NB4 (cell line): ENCODE measurements around the gene ME2.

Experiments
- DNase-seq: peaks from one replicate; pipeline ENCODE4 v3.0.0; 2010; ENCODE audit warnings: low read depth
- H3K4me3 ChIP-seq: one replicate; pipeline ENCODE4 v1.5.1; 2011; ENCODE audit warnings: mild to moderate bottlenecking, low read depth, low read length, moderate library complexity
- CTCF ChIP-seq: IDR thresholded peaks from one replicate; pipeline ENCODE4 v1.5.1; 2012; ENCODE audit warnings: low read depth, low read length
- MYC ChIP-seq: IDR thresholded peaks from 2 replicates; pipeline ENCODE4 v1.6.1; 2011; ENCODE audit warnings: low read depth, low read length
- POLR2A ChIP-seq: IDR thresholded peaks from 2 replicates; pipeline ENCODE4 v1.6.1; 2011; ENCODE audit warnings: mild to moderate bottlenecking; ENCODE audit not compliant: insufficient read length; ENCODE audit errors: extremely low read depth
- TF ChIP-seq, protein P1 (sequence below): IDR thresholded peaks from 2 replicates; pipeline ENCODE4 v1.6.1; 2011; ENCODE audit warnings: low read depth, low read length

ME2 gene

DNA sequence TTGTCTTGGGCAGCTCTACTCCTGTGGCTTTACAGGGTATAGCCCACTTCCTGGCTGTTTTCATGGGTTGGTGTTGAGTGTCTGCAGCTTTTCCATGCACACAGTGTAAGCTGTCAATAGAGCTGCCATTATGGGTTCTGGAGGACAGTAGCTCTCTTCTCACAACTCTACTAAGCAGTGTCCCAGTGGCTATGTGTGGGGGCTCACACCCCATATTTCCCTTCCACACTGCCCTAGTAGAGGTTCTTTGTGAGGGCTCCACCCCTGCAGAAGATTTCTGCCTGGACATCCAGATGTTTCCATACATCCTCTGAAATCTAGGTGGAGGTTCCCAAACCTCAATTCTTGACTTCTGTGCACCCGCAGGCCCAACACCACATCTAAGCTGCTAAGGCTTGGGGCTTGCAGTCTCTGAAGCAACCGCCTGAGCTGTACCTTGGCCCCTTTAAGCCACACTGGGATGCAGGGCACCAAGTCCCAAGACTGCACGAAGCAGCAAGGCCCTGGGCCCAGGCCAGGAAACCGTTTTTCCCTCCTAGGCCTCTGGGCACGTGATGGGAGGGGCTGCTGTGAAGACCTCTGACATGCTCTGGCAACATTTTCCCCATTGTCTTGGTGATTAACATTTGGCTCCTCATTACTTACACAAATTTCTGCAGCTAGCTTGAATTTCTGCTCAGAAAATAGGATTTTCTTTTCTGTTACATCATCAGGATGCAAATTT is 98.3 kb downstream of the ME2 start:
- no peak for DNase-seq

DNA sequence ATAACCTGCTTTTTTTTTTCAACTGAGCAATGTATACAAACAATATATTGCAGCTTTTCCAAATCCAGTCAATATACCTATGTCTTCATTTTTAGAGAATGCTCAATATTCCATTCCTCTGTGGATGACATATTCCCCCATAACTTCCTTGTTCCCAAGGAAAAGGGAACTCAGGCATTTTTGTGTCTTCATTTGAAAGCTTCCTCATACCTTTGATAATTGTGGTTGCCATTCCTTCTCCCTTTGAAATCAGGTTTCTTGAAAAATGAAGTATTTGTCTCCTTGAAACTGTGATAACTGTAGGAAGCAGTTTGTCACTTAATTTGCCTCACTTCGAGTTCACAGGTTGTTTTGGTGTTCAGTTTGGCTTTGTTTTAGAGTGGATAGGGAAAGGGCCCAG is 102.5 kb downstream of the ME2 start:
- no peak for TF ChIP-seq MYC
- no peak for TF ChIP-seq POLR2A
- TF ChIP-seq, protein P1, sequence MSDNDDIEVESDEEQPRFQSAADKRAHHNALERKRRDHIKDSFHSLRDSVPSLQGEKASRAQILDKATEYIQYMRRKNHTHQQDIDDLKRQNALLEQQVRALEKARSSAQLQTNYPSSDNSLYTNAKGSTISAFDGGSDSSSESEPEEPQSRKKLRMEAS = no peak
- no peak for TF ChIP-seq CTCF
- H3K4me3 ChIP-seq = no peak overlapping the region
- no peak for DNase-seq

More for the DNA sequence above, 98.3 kb downstream of the ME2 start:
- no peak overlapping the region for H3K4me3 ChIP-seq
- TF ChIP-seq POLR2A = no peak
- TF ChIP-seq, protein P1 = no peak
- no peak for TF ChIP-seq MYC
- TF ChIP-seq CTCF = no peak

DNA sequence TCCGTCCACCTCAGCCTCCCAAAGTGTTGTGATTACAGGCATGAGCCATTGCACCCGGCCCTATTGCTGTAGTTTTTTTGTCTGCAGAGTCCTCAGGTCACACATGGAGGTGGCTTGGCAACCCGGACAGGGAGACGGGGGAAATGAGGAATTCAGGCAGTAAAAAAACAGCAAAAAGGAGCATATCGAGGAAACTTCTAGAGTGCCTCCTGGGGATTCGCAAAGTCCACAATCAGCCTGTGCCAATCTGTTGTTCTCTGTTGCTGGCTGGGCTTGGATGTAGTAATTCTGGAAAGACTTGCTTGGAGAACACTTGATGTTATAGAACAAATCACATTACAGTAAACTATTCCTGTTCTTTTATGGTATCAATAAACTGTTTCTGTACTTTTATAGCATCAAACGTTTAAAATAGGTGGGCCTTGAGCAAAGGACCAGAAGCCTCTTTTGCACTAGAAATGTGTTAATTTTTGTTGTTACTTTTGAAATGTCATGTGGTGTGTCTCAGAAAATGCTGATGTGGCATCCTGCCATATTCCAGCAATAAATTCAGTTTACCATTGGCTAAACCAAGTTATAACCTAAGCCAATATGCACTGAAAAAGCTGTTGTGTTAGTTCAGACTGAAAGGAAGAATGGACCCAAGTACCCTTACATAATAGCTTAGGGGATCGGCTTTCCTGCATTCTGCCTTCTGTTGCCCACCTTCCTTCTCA is 103.3 kb downstream of the ME2 start:
- H3K4me3 ChIP-seq = no peak overlapping the region
- no peak for DNase-seq
- no peak for TF ChIP-seq POLR2A
- TF ChIP-seq CTCF = no peak
- TF ChIP-seq, protein P1 = no peak
- TF ChIP-seq MYC = no peak

DNA sequence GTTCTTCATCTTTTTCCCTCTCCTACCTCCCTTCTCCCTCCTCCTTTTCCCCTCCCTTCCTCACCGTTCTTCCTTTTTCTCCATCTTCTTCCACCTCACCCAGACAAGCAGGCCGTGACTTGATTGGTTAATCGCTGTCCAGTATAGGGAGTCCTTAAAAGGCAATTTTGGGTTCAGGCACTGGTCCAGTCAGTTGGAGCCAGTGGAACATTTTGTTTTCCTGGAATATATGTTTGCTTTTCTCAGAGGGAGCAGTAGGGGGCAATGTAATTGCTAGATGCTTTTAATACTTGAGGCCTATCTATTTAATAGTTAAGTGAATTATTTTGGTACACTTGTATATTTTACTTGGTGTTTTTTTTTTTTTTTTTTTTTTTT is 103.9 kb downstream of the ME2 start:
- no peak overlapping the region for H3K4me3 ChIP-seq
- no peak for DNase-seq
- TF ChIP-seq MYC = no peak
- TF ChIP-seq, protein P1 = no peak
- TF ChIP-seq POLR2A = no peak
- no peak for TF ChIP-seq CTCF

DNA sequence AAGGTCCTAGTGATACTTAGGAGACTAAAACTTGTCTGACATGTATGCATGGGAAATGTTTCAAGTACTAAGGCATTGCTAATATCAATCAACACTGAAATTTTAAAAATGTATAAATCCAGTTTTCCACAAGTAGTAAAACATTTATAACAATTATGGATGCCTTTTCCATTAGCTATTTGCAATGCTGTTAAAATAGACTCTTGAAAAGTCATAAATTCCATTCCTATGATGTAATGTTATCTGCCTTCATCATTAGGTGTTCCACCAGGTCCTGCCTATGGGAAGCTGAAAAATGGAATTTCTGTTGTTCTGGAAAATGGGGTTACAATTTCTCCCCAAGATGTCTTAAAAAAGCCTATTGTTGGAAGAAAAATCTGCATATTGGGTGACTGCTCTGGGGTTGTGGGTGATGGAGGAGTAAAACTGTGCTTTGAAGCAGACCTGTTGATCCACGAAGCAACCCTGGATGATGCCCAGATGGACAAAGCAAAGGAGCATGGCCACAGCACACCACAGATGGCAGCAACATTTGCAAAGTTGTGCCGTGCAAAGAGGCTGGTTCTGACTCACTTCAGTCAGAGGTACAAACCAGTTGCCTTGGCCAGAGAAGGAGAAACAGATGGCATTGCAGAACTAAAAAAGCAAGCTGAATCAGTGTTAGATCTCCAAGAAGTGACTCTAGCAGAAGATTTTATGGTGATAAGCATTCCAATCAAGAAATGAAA is 107.6 kb downstream of the ME2 start:
- no peak overlapping the region for H3K4me3 ChIP-seq
- TF ChIP-seq CTCF (no peak), POLR2A (no peak), MYC (no peak)
- TF ChIP-seq, protein P1 = no peak
- DNase-seq = no peak
